Right cardiac atrium (tissue), 5 donors: ENCODE results near the gene FUBP1. TPM values are rescaled to one million over a fixed set of nuclear protein-coding genes. Genes with fewer than 3 reads are reported as not detected.
A peak's percentile ranks its signal among the peaks of the same experiment; 100 is the strongest.
"Not testable (repeated sequence)": the region's sequence is repeated elsewhere in the genome, so short reads cannot be mapped to it uniquely, and the experiment has no call there.

Experiments used
- ATAC-seq, 2 donors: fragments of 200-7000 bp; cut with Tn5 transposase; one replicate each; pipeline versions ENCODE4 v1.8.0 to v1.9.1; 2020; ENCODE audit warnings: moderate library complexity in 2 of 2, mild to moderate bottlenecking in 1 of 2
- DNase-seq, 3 donors: peaks; one replicate each; pipeline ENCODE4 v3.0.0-alpha.2; 2020
- H3K27ac ChIP-seq: one replicate; pipeline ENCODE4 v1.5.1; 2013; ENCODE audit warnings: mild to moderate bottlenecking, low read length, control low read depth, moderate library complexity
- H3K27me3 ChIP-seq: one replicate; pipeline ENCODE4 v1.6.1; 2013; ENCODE audit not compliant: control insufficient read depth, insufficient read depth
- H3K4me1 ChIP-seq: one replicate; pipeline ENCODE4 v1.6.1; 2013; ENCODE audit warnings: low read length; ENCODE audit not compliant: control insufficient read depth, insufficient read depth
- H3K4me3 ChIP-seq: one replicate; pipeline ENCODE4 v1.5.1; 2013; ENCODE audit warnings: low read length, control low read depth
- H3K9me3 ChIP-seq: one replicate; pipeline ENCODE4 v1.6.1; 2013; ENCODE audit warnings: low read length; ENCODE audit not compliant: control insufficient read depth
- WGBS: extraction: QIAGEN DNeasy Blood & Tissue Kit; methylation state at CpG from one replicate; pipeline ENCODE4 v1.1.7; 2013; 5-methylcytosine and 5-hydroxymethylcytosine counted together
- intact Hi-C, 4 donors: fragments of 100-400 bp; cut with DNase I; formaldehyde crosslinking; loops; one replicate each; pipeline versions ENCODE4 v1.11.0 to v1.14.0; 2022 to 2023
- long read RNA-seq, 4 donors: library from polyadenylated mRNA; unstranded; transcript quantifications; one replicate each; pipeline ENCODE4 v2.0.0, GENCODE V29; 2020 to 2021
- polyA plus RNA-seq: library from polyadenylated mRNA; stranded (reverse); fragments of 200-250 nt; gene quantifications from one replicate; pipeline ENCODE4 v1.2.3, GENCODE V29; 2013
- total RNA-seq, 4 donors: library from RNA; stranded (reverse); fragmentation: NEBNext Ultra II Directional; extraction: Animal tissue kit (Norgen Biotek cat#: 25700); gene quantifications; one replicate each; pipeline ENCODE4 v1.2.1, GENCODE V29; 2021
- donor health status: healthy with polysubstance abuse.
- donor health status: DM: no; HTN: yes; CAD: no.
- donor health status: DM: no; HTN: no; CAD: no.
- donor health status: DM: no; HTN: yes; CAD: no; lungs with severe emphysema.
- donor health status: DM: yes; HTN: yes; CAD: no.

Gene FUBP1, protein sequence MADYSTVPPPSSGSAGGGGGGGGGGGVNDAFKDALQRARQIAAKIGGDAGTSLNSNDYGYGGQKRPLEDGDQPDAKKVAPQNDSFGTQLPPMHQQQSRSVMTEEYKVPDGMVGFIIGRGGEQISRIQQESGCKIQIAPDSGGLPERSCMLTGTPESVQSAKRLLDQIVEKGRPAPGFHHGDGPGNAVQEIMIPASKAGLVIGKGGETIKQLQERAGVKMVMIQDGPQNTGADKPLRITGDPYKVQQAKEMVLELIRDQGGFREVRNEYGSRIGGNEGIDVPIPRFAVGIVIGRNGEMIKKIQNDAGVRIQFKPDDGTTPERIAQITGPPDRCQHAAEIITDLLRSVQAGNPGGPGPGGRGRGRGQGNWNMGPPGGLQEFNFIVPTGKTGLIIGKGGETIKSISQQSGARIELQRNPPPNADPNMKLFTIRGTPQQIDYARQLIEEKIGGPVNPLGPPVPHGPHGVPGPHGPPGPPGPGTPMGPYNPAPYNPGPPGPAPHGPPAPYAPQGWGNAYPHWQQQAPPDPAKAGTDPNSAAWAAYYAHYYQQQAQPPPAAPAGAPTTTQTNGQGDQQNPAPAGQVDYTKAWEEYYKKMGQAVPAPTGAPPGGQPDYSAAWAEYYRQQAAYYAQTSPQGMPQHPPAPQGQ
- total RNA-seq (10 to 100 TPM; 57.6 to 73.0 (median 58.9) TPM), polyA plus RNA-seq (39.5 TPM)
- long read RNA-seq, donor 1, transcript FUBP1-203 (20 exons, 2,378 nt), result major isoform, 10 of 75 reads
- long read RNA-seq, donor 1, partial matches to known transcripts, result 17 of 75 reads
- long read RNA-seq, donor 1, other reads (novel, unspliced or antisense), result 48 of 75 reads
- long read RNA-seq, donor 2, transcript FUBP1-203 (20 exons, 2,378 nt), result major isoform, 5 of 28 reads
- long read RNA-seq, donor 2, partial matches to known transcripts, result 17 of 28 reads
- long read RNA-seq, donor 2, other reads (novel, unspliced or antisense), result 6 of 28 reads
- long read RNA-seq, donor 3, transcript FUBP1-203 (20 exons, 2,378 nt), result major isoform, 36 of 135 reads
- long read RNA-seq, donor 3, partial matches to known transcripts, result 21 of 135 reads
- long read RNA-seq, donor 3, other reads (novel, unspliced or antisense), result 76 of 135 reads
- long read RNA-seq, donor 4, transcript FUBP1-203 (20 exons, 2,378 nt), result major isoform, 14 of 37 reads
- long read RNA-seq, donor 4, partial matches to known transcripts, result 1 of 37 reads
- long read RNA-seq, donor 4, other reads (novel, unspliced or antisense), result 22 of 37 reads

DNA sequence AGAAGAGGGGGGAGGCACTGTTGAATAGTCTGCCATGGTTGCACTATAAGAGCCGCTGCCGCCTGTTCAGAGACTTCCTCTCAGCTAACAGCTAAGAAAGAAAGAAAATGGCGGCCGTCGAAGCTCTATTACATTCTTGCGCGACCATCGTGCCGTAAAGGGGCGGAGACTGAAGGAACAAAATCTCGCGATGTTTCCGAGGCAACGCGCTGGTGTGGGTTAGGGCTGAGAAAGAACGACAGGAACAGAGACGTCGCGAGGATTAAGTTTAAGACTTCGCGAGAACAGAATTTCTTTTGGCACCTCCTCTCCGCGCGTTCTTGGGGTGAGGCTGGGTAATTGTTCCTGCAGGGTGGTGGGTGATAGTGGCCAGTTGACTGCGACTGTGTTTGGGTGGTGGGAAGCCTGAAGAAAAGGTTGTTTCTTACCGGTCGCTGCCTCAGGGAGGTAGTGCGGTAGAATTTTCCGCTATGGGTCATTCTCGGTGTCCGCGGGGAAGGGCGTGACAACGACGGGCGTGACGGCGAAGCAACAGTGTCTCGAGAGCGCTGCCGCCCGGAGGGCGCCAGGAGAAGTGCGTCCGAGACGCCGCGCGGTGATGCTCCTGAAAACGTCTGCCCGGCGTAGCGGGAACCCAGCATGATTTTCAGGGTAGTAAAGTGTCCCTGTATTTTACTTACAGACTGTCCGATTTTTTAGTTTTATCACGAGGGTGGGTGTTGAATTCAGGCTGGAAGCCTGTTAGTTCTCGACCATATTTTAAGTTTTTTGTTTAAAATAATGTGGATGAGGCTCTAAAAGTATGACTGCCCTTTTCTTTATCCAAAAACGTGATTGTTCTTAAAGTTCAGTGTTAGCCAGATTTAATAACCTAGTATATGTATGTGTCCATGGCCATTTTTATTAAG, at the start of gene FUBP1:
TSS of gene FUBP1 (minus strand) at position 104 of the 908 bp plus-strand sequence. CDS start at position 36, 68 bp downstream.
- ATAC-seq, result peak; percentile 94 to 95
- Histone ChIP-seq H3K4me1 (peaks cover 5% of the 10 kb centered on the region), H3K27me3 (no peaks in the 10 kb centered on the region), H3K27ac (peak within 1 kb of the TSS; percentile 100), H3K4me3 (peak within 1 kb of the TSS; percentile 95), H3K9me3 (no peaks in the 10 kb centered on the region)
- under 1% methylated on average over 57 of the region's 57 CpGs for WGBS
- peak; percentile 93 to 96 (median 96) for DNase-seq
- intact Hi-C loops, result loop anchor here in 3 of 4 donors (2.0 to 10.0 kb wide), 2 partner anchors 134 to 136 kb away; no protein-coding TSS in a partner anchor

DNA sequence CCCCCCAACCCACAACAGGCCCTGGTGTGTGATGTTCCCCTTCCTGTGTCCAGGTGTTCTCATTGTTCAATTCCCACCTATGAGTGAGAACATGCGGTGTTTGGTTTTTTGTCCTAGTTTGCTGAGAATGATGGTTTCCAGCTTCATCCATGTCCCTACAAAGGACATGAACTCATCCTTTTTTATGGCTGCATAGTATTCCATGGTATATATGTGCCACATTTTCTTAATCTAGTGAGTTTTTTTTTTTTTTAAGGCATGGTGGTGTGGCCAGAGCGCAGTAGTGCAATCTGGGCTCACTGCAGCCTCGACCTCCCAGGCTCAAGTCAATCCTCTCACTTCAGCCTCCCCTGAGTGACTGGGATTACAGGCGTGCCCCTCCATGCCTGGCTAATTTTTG, 42.3 kb upstream of the FUBP1 start:
- WGBS, result 97% methylated on average over 4 of the region's 4 CpGs
- ATAC-seq, H3K9me3 ChIP-seq, DNase-seq, H3K27me3 ChIP-seq, H3K4me3 ChIP-seq, intact Hi-C loops, H3K27ac ChIP-seq, H3K4me1 ChIP-seq: not testable (repeated sequence)

DNA sequence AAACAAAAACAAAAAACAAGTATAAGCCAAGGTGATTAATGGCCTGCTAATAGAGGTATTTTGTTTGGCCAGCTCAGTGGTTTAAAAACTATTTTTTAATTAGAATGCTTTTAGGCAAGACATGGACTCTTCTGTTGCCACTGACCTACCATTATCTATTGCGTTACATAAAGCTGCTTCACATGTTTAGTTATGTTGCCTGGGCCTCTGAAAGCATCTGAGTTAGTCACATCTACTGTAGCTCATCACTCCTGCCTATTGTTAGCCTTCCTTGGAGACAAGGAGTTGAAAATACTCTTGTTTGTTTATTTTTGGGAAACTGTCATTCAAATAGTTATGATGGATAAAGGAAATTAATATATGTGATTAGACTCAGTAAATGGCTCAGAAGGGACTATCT, 40.2 kb upstream of the FUBP1 start:
- WGBS, result 88% methylated on average over 1 of the region's 1 CpG
- Histone ChIP-seq H3K4me3 (no peak overlapping the region), H3K27ac (no peak overlapping the region), H3K9me3 (no peaks in the 10 kb centered on the region), H3K27me3 (no peaks in the 10 kb centered on the region), H3K4me1 (no peaks in the 10 kb centered on the region)
- DNase-seq, result no peak
- ATAC-seq, result no peak
- intact Hi-C loops, result no loop called here

GRCh38 chr1:78015148-78015547, 36.3 kb upstream of the FUBP1 start:
- H3K4me3 ChIP-seq, result no peak overlapping the region
- DNase-seq, result no peak
- H3K9me3 ChIP-seq, result no peaks in the 10 kb centered on the region
- no peaks in the 10 kb centered on the region for H3K4me1 ChIP-seq
- intact Hi-C loops, result no loop called here
- no peak overlapping the region for H3K27ac ChIP-seq
- no peak for ATAC-seq
- H3K27me3 ChIP-seq, result no peaks in the 10 kb centered on the region

- Histone ChIP-seq H3K4me3 (no peak overlapping the region), H3K27ac (no peak overlapping the region), H3K9me3 (no peaks in the 10 kb centered on the region), H3K27me3 (no peaks in the 10 kb centered on the region), H3K4me1 (no peaks in the 10 kb centered on the region)
- intact Hi-C loops, result no loop called here
- 82% methylated on average over 2 of the region's 2 CpGs for WGBS
- ATAC-seq, result no peak
- DNase-seq, result no peak
Measured at GRCh38 chr1:78011050-78011449, 32.2 kb upstream of the FUBP1 start.

GRCh38 chr1:78009836-78010235, 31.0 kb upstream of the FUBP1 start:
- no peak for ATAC-seq
- H3K27me3 ChIP-seq, result no peaks in the 10 kb centered on the region
- H3K4me1 ChIP-seq, result no peaks in the 10 kb centered on the region
- intact Hi-C loops, result loop anchor here in 1 of 4 donors (5.0 kb wide), 1 partner anchor 37 kb away; the partner anchor contains the start of gene GIPC2
- peak overlapping the region; percentile 45 for H3K27ac ChIP-seq
- WGBS, result 60% methylated on average over 3 of the region's 3 CpGs
- no peak for DNase-seq
- H3K9me3 ChIP-seq, result no peaks in the 10 kb centered on the region
- H3K4me3 ChIP-seq, result peak overlapping the region; percentile 25

DNA sequence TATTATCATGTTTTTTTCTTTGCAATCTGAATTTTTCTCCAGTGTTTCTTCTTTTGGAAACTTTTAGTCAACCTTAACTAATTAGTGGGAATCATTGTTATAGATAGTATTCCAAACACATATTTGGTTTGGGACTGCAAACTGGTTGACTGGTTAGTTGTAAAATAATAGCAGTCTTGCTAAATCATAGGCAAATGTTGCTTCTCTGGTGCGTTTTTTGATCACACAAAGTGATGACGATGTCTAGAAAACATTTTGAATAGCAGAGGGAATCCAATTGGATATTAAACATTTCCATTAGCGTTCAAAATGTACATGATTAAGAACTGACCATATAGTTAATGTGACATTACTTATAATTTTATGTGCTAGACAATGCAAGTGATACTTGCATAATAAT, 30.4 kb upstream of the FUBP1 start:
- no peak overlapping the region for H3K27ac ChIP-seq
- WGBS, result 83% methylated on average over 3 of the region's 3 CpGs
- DNase-seq (no peak), ATAC-seq (no peak)
- intact Hi-C loops, result loop anchor here in 1 of 4 donors (5.0 kb wide), 1 partner anchor 38 kb away; the partner anchor contains the start of gene GIPC2
- no peaks in the 10 kb centered on the region for H3K27me3 ChIP-seq
- peak overlapping the region; percentile 40 for H3K4me3 ChIP-seq
- no peaks in the 10 kb centered on the region for H3K9me3 ChIP-seq
- no peaks in the 10 kb centered on the region for H3K4me1 ChIP-seq

GRCh38 chr1:78007677-78008341, 28.9 kb upstream of the FUBP1 start:
- H3K9me3 ChIP-seq, result no peaks in the 10 kb centered on the region
- ATAC-seq, result no peak

DNA sequence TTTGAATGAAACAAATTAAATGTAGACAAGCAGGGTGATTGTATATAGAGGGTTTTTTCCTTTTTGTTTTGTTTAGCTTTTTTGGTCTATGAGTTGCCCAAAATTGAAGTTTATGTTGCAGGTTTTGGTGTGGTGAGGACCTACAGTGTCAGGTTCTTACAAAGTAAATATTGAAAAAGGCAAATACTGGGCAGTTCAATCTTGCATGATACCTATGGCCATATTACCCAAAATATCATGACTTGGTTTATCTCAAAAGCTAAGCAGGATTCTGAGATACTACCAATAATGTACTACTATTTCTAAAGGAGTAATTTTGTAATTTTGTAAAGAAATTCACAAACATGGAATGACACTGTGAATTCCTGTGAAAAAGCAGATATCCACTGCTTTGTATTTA, 27.6 kb upstream of the FUBP1 start:
- no peak for ATAC-seq
- DNase-seq, result no peak
- intact Hi-C loops, result loop anchor here in 1 of 4 donors (5.0 kb wide), 1 partner anchor 41 kb away; the partner anchor contains the start of gene GIPC2
- Histone ChIP-seq H3K9me3 (no peaks in the 10 kb centered on the region), H3K4me1 (no peaks in the 10 kb centered on the region), H3K4me3 (peak overlapping the region; percentile 100), H3K27me3 (no peaks in the 10 kb centered on the region), H3K27ac (no peak overlapping the region)

More at GRCh38 chr1:78007677-78008341, 28.9 kb upstream of the FUBP1 start:
- H3K4me3 ChIP-seq, result peak overlapping the region; percentile 100
- intact Hi-C loops, result loop anchor here in 1 of 4 donors (5.0 kb wide), 1 partner anchor 39 kb away; the partner anchor contains the start of gene GIPC2
- WGBS, result 73% methylated on average over 4 of the region's 4 CpGs
- DNase-seq, result no peak
- no peaks in the 10 kb centered on the region for H3K27me3 ChIP-seq
- H3K4me1 ChIP-seq, result no peaks in the 10 kb centered on the region
- H3K27ac ChIP-seq, result no peak overlapping the region
